Stimulated activated naive CD8-positive, alpha-beta T cell treated with anti-CD3 and anti-CD28 coated beads, Interleukin-15, Interleukin-2, amounts not matched to agents 100 U/mL and 50 U/mL, for 24 hours (primary cell): ENCODE measurements around the gene SLX4IP.
A peak's percentile ranks its signal among the peaks of the same experiment; 100 is the strongest.

Experiments used
- ATAC-seq: fragments of 150-1000 bp; cut with Tn5 transposase; one replicate; pipeline ENCODE4 v1.10.0; 2021
- DNase-seq: peaks from one replicate; pipeline ENCODE4 v3.0.0; 2021

Gene SLX4IP

DNA sequence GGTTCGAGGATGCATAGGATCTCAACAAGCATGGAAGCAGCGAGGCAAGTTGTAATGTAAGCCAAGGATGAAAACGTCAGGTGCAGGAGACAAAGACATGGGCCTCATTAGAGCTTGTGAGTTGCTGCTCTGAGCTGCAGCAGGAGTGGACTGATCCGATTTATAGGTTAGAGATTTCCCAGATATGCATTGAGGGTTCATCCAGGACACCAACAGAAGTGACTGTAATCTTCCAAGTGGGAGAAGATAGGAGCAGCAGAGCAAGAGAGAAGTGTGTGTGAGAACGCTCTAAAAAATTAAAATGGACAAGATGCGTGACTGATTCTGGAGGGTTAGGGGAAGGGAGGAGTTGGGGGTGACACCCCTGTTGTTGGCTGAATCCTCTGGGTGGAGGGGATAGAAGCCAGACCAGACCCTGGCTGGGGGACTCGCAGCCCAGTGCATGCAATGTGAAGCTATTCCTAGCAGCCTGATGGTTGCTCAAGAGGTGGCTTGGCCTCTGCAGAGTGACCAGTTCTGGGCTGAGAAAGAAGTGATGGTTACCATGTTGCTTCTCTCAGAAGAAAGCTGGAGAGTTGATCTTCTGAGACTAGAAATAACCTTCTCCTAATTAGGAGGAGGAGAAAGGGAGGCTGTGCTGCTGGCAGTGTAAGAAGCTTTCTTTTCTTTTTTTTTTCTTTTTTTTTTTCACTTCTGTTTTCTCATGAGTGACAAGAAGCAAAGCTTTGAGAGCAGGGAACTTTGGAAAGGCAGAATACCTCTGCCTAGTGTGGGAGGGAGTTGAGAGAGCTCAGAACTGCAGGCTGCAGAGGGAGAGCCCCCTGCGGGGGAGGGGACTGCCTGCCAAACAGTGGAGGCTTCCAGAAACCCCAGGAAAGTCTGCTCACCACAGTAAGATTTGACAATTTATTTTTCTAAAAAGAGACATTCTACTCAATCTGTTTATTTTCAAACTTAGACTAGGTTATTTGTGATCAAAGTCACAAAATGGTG is 116.9 kb downstream of the SLX4IP start:
- peak; percentile 68 for ATAC-seq

DNA sequence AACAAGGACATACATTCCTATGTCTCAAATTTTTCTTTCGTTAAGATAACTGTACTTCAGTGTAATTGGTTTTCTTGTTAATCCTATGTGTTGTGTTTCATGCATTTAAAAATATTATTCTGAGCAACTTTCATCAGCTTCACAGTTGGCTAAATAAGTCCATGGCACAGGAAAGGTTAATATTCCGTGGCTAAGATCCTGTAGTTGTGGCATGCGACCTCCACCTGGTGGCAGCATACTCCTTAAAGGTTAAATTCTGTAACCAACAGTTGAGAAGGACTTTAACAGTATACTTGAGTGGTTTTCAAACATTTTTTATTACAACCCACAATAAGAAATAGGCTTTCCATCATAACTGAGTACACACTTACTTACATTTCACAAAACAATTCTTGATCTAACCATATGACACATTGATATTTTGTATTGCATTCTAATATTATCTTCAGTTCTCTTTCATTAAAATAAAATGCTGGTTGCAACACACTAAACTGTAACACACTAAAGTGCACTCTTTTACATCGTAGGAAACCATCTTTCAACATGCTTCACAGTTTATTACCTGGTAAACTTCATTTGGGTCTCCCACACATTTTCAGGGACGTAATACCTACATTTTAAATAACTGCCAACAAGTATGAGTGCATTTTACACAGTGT is 118.3 kb downstream of the SLX4IP start:
- ATAC-seq (peak; percentile 34), DNase-seq (peak; percentile 53)

More for the DNA sequence above, 116.9 kb downstream of the SLX4IP start:
- DNase-seq, result peak; percentile 49

DNA sequence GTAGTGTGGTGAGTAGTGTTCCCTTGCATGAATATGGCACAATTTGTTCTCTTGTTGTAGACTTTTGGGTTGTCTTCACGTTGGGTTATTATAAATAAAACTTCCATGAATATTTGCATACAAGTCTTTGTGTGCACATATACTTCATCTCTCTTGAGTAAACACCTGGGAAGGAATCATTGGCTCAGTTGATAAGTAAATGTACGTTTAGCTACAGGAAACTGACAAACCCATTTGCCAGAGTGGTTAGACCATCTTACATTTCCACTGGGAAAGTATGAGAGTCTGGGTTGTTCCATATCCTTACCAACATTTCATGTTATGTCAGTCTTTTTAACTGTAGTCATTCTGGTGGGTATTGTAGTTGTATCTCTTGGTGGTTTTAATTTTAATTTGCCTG is 119.2 kb downstream of the SLX4IP start:
- no peak for ATAC-seq
- no peak for DNase-seq

DNA sequence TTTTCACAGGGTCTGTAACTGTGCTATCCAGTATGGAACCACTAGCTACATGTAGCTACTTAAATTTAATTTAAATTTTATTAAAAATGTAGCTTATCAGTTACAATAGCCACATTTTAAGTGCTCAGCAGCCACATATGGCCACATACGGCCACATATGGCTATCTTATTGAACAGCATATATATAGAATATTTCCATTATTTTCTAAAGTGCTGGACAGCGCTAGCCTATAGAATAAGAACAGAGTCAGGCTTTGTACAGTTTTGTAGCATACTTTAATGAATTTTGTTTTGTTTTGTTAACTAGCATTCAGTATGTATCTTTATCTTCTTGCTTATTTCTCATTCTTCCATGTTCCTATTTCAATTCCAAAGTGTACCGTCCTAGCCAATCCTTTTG is 120.3 kb downstream of the SLX4IP start:
- DNase-seq (no peak), ATAC-seq (no peak)

DNA sequence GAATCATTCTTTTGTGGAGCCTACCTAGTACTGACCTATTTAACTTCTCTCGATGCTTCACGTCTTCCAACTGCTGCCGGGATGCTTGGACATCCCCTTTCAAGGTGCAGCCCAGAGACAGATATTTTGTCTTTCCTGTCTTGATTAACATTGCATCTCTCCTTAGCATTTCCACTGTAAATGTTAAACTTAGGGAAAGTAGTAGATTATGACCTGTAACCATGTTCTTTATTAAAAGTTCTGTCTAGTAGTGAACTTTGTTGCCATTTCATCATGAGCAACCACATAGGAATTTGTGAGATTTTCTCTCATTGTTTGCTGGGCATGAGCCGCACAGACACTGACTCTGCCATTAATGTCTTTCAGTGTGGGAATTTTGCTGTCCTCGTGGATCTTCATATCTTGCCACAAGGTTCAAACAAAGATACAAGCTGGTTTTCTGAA is 120.8 kb downstream of the SLX4IP start:
- no peak for ATAC-seq
- no peak for DNase-seq

DNA sequence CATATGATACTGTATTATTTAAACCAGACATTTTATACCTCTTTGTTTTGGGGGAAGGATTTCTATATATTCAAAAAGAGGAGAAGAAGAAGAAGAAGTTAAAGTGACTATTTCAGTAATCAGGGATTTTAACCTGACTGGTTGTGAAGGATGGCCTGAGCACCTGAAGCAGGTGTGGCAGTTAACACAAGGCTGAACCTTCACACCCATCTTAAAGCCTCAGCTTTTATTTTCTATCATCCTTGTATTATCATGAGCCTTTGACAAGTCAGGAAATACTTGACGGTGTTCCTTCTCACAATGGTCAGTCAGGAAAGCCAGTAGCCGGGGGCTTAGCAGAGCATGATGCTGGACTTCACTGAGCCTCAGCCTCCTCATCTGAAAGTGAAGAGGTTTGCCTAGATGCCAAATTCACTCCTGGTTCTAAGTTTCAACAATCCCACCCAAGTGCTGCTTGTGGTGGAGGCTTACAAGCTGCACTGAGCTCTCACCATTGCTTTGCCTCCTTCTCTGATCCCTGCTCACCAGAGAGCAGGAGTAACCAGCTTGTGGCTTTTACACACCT is 121.5 kb downstream of the SLX4IP start:
- no peak for ATAC-seq
- DNase-seq, result no peak

DNA sequence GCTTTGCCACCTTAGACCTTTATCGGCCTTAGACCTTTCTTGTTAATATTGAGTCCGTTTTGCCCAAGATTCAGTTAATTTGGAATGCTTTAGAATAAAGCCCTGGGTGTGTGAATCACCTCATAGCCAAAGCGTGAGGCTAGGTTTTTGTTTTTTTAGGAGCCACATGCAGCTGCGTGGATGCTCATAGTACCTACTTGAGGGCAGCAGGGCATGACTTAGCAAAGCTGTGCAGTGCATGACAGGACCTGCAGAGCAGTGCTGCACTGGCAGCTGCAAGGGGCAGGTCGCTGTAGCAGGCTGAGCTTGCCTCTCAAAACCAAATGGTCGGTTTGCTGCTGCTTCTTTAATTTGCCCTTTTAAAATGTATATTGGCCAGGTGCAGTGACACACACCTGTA is 122.6 kb downstream of the SLX4IP start:
- DNase-seq, result no peak
- ATAC-seq, result no peak

DNA sequence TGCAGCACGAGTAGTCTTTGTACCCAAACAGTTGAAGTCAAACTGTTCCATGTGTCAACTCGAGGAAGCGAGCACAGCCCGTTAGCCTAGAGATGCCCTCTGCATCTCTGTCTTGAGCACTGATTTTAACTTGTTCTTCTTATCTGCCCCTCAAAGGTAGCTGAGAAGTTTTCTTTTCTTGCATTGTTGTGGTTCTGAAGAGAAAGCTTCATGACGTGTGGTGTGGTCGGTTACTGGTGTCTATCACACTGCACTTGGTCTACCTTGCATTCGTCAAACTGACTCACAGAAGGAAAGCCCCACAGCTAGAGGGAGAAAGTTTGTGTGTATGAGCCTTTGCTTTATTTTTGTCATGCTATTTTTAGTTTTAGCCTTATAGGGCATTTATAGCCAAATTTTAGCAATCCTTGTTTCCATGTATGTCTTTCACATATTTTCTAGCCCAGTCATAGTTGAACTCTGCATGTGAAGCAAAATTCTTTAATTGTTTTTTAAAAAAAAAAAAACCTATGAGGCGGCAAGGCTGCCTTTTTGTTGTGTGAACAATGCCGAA is 123.6 kb downstream of the SLX4IP start:
- peak; percentile 98 for ATAC-seq
- DNase-seq, result peak; percentile 57

DNA sequence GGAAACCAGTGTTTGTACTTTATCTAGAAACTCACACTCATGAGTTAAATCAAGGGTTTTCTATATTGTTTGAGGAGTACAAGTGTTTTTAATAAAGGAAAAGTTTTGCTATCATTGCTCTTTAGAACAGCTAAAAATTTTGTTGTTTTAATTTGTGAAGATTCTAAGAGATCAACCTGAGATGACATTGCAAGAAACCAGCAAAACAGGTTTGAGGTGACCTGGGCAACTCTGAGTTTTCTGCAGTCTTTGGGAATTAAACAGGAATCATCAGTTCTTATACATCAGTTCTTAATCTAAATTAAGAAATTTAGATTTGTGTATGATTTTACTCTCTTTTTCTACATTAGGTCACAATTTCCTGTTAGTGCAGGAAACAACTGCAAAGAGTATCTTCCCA is 124.2 kb downstream of the SLX4IP start:
- DNase-seq (no peak), ATAC-seq (no peak)

DNA sequence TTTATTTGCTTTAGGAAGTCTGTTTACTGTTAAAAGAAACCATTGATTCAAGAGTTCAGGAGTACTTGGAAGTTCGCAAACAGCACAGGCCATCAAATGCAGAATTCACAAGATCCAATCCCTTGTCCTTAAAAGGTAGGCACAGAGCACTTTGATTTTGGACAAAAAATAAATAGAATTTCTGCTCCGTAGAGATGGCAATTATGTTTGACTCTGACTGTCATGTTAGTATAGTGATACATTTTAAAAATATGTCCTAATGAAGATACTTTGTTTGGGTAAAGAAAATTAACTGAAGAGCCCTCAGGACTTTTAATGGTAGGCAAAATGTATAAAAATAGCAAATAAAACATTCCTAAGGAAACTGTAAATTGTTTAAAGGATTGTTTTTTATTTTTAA is 125.6 kb downstream of the SLX4IP start:
- no peak for ATAC-seq

DNA sequence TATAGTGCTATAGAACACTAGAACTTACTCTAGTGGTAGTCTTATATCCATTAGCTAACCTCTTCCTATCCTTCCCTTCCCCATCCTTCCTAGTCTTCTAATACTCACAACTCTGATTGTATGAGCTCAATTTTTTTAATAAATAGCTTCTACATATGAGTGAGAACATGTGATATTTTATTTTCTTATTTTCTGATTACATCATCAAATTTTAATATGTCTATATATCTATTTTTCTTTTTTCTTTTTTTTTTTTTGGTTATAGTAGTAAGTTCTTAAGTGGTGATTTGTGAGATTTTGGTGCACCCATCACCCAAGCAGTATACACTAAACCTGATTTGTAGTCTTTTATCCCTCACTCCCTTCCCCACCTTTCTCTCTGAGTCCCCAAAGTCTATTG is 126.2 kb downstream of the SLX4IP start:
- no peak for DNase-seq
- ATAC-seq, result no peak

More for the DNA sequence above, 125.6 kb downstream of the SLX4IP start:
- DNase-seq, result no peak

DNA sequence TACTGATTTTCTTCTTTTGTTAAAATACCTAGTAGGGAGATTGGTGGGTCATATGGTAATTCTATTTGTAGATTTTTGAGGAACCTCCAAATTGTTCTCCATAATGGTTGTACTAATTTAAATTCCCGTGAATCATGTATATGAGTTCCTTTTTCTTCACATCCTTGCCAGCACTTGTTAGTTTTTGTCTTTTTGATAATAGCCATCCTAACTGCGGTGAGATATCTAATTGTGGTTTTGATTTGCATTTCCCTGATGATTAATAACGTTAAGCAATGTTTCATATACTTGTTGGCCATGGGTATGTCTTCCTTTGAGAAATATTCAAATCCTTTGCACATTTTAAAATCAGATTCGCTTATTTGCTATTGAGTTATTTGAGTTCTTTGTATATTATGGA is 127.8 kb downstream of the SLX4IP start:
- DNase-seq (no peak), ATAC-seq (no peak)

DNA sequence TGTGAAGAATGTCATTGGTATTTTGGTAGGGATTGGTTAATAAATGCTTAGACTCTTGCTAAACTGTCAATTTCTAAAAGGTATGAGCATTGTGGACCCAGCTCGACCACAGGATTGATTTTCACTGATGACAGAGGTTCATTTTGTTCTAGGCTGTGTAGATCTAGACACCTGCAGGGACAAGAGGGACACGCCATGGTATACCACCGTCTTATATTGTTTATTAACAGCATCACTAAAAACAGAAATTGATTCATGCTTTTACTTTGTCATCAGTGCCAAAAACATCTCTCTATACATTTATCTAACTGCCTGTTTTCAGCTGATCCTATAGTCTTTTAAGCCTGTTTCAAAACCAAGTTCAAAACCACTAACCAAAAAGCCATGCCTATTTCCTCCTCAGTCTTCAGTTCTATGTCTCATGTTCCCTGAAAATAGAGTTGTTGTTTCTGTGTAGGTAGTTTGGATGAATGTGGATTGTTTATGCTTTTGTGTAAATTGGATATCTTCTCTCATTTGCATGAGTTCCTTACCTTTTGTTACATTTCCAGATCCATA is 128.9 kb downstream of the SLX4IP start:
- DNase-seq, result no peak
- no peak for ATAC-seq

DNA sequence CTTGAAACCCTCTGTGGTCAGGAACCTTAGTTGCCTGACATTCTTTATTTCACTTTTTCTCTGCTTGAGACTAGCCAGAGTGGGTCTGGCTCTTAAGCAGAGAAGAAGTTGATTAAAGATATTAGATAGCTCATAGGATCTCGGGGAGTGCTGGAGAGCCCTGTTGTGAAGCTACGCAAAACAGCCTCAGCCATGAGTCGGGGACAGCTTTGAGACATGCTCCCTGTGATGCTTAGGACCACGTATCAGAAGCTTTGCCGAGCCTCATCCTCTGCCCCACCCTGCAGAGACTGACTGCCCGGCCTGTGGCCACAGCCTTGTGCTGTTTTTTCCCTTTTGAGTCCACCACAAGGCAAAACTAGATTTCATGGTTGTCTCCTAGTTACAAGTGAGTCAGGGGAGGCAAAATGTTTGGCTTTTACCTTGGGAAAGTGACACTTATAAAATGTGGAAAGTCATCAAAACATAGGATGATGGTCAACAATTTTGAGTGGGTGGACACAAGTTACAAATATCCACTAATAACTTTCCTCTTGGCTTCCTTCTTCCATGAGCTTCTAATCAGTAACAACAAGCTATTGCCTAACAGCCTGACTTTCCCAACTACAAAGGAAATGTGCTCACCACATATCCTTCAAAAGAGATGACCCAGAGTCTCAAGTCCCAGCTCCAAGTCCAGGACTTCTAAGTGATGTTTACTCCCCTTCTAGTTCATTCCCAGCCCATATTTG is 130.3 kb downstream of the SLX4IP start:
- DNase-seq (no peak), ATAC-seq (no peak)

DNA sequence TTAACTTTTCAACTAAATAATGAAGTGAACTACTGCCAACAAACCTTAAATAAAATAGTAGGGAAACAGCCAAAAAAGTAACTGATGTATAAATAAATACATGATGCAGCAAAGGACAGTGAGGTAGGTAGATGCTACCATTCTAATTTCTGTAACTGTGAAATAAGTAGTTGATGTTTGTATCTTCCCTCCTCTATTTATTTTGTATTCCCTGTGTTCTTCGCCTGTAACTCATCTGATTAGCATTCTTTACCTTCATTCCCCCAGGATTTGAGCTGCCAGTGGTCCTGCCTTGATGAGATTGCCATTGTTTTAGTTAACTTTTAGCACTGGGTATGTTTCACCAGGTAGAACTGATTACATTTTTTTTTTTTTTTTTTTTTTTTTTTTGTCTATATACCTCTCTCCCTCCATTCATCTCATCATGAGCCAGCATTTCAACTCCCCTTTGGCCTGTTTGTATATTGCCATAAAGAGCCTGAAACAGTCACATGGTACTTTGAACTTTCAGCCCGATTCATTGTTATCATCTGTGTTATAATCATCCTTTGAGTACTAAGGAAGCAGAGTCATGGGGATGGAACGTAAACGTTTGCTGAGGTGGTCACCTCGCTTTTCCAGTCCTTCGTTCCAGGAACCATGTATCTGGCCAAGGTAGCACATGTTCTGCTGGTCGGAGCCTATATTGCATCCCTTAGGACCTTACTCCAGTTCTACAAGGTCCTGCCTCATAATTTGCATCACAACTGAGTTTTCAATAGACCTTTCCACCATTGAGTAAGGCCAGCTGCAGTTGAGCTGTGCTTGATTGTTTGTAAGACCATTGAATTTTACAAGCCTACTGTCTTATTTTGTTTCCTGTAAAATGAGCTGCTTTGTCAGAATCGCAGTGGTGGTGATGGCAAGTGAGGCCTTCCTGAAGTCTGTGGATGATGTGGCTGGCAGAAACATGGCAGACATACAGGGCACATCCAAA is 131.1 kb downstream of the SLX4IP start:
- DNase-seq, result no peak
- ATAC-seq, result no peak

DNA sequence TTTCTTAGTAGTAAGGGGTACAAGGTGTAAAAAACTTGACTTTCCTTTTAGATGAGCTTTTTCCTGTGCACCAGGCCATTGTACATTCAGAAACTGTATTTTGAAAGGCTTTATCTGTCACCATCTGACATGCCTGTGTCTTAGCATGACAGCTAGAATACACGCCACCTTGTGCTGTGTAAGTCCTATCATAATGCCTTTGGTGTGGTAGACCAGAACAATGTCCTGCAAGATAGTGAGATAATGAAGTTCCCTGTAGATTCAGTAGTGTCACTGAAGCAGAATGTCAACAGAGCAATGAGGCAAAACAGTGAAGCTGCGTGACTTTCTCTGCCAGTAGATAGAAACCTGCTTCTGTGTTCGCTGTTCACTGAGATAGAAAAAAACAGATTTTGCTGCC is 132.9 kb downstream of the SLX4IP start:
- peak; percentile 49 for ATAC-seq
- DNase-seq, result no peak

DNA sequence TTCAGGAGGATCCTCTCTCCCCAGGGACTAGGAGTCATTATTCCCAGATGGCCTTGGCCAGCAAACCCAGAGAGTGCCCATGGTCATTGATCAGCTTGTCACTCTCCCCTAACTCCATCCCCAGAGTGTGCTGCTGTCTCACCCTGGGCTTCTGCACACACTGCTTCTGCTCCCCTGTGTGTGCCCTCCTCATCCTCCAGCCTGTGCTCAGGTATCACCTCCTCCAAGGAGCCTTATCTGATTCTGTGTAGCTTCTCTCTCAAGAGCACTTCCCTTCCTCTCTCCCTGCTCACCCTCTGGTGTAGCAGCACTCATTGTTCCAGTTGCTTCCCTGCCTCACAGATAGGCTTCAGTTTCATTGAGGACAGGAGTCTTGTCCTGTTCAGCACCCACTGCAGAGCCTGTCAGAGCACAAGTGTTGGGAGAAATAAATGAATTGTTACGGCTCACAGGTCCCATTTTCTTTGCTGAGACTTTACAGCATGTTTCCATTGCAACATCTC is 136.3 kb downstream of the SLX4IP start:
- DNase-seq (no peak), ATAC-seq (no peak)

DNA sequence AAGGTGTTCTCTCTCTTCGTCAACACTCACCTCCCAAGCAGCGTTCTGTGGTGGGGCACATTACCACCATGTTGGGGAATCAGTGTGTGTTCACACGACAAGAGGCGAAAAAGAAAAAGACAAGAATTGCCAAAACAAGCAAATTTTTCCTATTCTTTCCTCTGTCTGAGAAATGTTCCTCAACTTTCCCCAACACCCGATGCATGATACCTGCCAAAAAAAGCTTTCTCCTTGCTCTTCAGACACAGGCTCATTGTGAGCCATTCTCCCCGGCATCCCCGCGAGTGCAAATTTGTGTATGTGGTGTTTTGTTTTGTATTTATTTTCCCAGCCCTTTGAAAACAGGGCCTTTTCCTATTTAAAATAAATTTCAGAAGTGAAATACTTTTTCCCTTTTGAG is 137.7 kb downstream of the SLX4IP start:
- ATAC-seq, result no peak
- DNase-seq, result no peak

DNA sequence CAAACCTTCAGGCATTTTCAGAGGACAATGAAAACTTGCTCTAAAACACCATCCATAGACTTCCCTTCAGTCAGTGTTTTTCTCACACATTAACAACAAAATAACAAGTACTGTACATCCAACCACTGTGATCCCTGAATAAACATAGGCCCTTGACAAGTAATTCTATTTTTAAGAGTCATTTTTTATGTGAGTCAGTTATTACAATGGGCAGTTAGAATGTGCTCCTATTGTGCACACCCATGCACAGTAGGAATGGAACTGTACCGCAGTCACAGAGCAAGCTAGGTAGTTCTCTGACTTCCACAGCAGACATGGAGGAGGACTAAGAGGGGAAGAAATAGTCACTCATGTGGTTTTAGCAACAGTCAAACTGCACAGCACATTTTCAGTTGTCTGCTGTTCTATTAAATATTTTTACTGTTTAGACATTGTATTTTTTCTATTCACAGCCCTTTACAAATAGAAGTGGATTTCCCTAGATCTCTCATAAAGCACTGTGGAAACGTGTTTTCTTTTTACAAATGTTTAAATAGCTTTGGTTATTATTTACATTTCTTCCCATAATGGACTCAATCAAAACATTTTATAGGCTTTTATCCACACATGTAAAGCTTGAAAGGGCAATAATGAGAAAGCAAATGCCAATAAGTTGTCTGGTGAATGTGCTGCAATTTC is 138.3 kb downstream of the SLX4IP start:
- DNase-seq (no peak), ATAC-seq (no peak)

DNA sequence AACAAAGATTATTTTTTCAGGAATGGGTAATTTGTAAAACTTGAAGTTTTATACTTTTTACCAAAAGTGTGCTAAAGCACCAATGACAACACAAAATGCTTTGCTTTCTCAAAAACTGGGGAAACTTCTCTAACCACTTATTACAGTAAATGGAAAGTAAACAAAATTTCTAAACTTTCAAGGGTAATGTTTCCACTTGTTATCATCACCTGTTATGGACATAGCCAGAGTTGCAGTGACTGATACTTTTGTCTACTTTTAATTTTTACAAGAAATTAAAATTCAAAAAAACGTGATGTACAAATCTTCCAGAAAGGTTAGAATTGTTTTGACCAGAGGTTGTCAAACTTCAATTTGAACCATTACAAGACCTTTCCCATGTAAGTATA is 138.8 kb downstream of the SLX4IP start:
- no peak for ATAC-seq

More for the DNA sequence above, 138.8 kb downstream of the SLX4IP start:
- DNase-seq, result no peak
